H1 (cell line): Measurements from ENCODE around the gene ZNF610. TPM values are rescaled to one million over a fixed set of nuclear protein-coding genes. Genes with fewer than 3 reads are reported as not detected.
A peak's percentile ranks its signal among the peaks of the same experiment; 100 is the strongest.

Source experiments
- CTCF ChIA-PET: fragments of 300-600 bp; sonication (Branson Sonifier 250); formaldehyde crosslinking; loops from one replicate; lab custom pipeline; 2021; ENCODE audit not compliant: partially characterized antibody; lab: Charles Lee
- POLR2A ChIA-PET: fragments of 300-600 bp; sonication (Branson Sonifier 250); formaldehyde crosslinking; loops from one replicate; lab custom pipeline; 2021; ENCODE audit warnings: inconsistent platforms; ENCODE audit not compliant: partially characterized antibody; lab: Charles Lee
- DNase-seq, 2 experiments: peaks; one replicate each; pipeline versions ENCODE4 v3.0.0 to v3.0.0-alpha.2; 2010 to 2022; ENCODE audit warnings: low spot score in 2 of 2, low read depth in 1 of 2, mixed read lengths in 1 of 2
- FAIRE-seq: peaks from 2 replicates; lab custom pipeline; 2011; peaks lifted over from hg19 to GRCh38; lab: Jason Lieb, UNC
- H2AFZ ChIP-seq: 2 replicates; pipeline ENCODE4 v1.8.1; 2012; ENCODE audit warnings: low read length, inconsistent platforms
- H2AK5ac ChIP-seq: 2 replicates; pipeline ENCODE4 v1.6.1; 2013; ENCODE audit warnings: low read depth, low read length
- H2BK120ac ChIP-seq: replicated peaks from 2 replicates; pipeline ENCODE3; 2013; ENCODE audit warnings: low read depth, low read length, inconsistent platforms
- H2BK12ac ChIP-seq: 2 replicates; pipeline ENCODE4 v1.6.1; 2013; ENCODE audit warnings: low read depth, low read length
- H2BK15ac ChIP-seq: 2 replicates; pipeline ENCODE4 v1.6.1; 2013; ENCODE audit warnings: low read length
- H2BK20ac ChIP-seq: 2 replicates; pipeline ENCODE4 v1.6.1; 2013; ENCODE audit warnings: low read length
- H2BK5ac ChIP-seq: 2 replicates; pipeline ENCODE4 v1.6.1; 2013; ENCODE audit warnings: low read depth, low read length
- H3K14ac ChIP-seq: 2 replicates; pipeline ENCODE4 v1.6.1; 2013; ENCODE audit warnings: inconsistent platforms; ENCODE audit not compliant: insufficient read length
- H3K18ac ChIP-seq: 2 replicates; pipeline ENCODE4 v1.6.1; 2013; ENCODE audit warnings: low read length; ENCODE audit errors: extremely low read depth
- H3K23ac ChIP-seq: 2 replicates; pipeline ENCODE4 v1.6.1; 2013; ENCODE audit warnings: inconsistent platforms; ENCODE audit not compliant: insufficient read length
- H3K23me2 ChIP-seq: 2 replicates; pipeline ENCODE4 v1.6.1; 2013; ENCODE audit warnings: low read depth, low read length
- H3K27ac ChIP-seq: 2 replicates; pipeline ENCODE4 v1.6.1; 2011; ENCODE audit warnings: low read depth, low read length, inconsistent platforms
- H3K27me3 ChIP-seq, 4 experiments: replicated peaks in 1 of 4; 1 replicate in 1 of 4; 2 replicates in 3 of 4; pipeline versions ENCODE4 v1.6.1 to v1.8.1; 2011 to 2013; ENCODE audit warnings: low read length in 3 of 4, mild to moderate bottlenecking in 3 of 4, inconsistent platforms in 2 of 4, mixed read lengths in 2 of 4, moderate library complexity in 1 of 4; ENCODE audit not compliant: control insufficient read depth in 3 of 4, insufficient read depth in 3 of 4; ENCODE audit errors: extremely low read depth in 1 of 4
- H3K36me3 ChIP-seq, 4 experiments: 2 replicates each; pipeline versions ENCODE4 v1.6.1 to v1.8.1; 2011 to 2013; ENCODE audit warnings: mild to moderate bottlenecking in 4 of 4, low read length in 3 of 4, moderate library complexity in 2 of 4, control low read depth in 1 of 4, inconsistent platforms in 1 of 4; ENCODE audit not compliant: insufficient read depth in 4 of 4, control insufficient read depth in 2 of 4
- H3K4ac ChIP-seq: replicated peaks from 2 replicates; pipeline ENCODE3; 2013; ENCODE audit warnings: low read length, low read depth, mixed read lengths, inconsistent platforms; ENCODE audit not compliant: insufficient read length
- H3K4me1 ChIP-seq, 4 experiments: replicated peaks in 1 of 4; 1 replicate in 1 of 4; 2 replicates in 3 of 4; pipeline versions ENCODE4 v1.6.1 to v1.8.1; 2011 to 2013; ENCODE audit warnings: low read length in 3 of 4, inconsistent platforms in 2 of 4, mixed read lengths in 1 of 4; ENCODE audit not compliant: insufficient read depth in 4 of 4, control insufficient read depth in 3 of 4
- H3K4me2 ChIP-seq, 2 experiments: 2 replicates each; pipeline versions ENCODE4 v1.6.1 to v1.8.1; 2011 to 2013; ENCODE audit warnings: low read depth in 2 of 2, low read length in 2 of 2, control low read depth in 1 of 2, inconsistent platforms in 1 of 2, mild to moderate bottlenecking in 1 of 2; ENCODE audit not compliant: insufficient read depth in 1 of 2
- H3K4me3 ChIP-seq, 4 experiments: fragments of 200-600, 300-600 bp in 1 of 4; sonication (generic), shearing (Covaris generic), sonication (Bioruptor Twin) in 1 of 4; 2 replicates each; pipeline versions ENCODE4 v1.5.1 to v1.8.1; 2011 to 2016; ENCODE audit warnings: low read length in 4 of 4, low read depth in 3 of 4, control low read depth in 2 of 4, inconsistent platforms in 2 of 4, mild to moderate bottlenecking in 2 of 4, mixed read lengths in 1 of 4, moderate library complexity in 1 of 4; ENCODE audit not compliant: insufficient read depth in 2 of 4; ENCODE audit errors: extremely low read depth in 1 of 4
- H3K56ac ChIP-seq: replicated peaks from 2 replicates; pipeline ENCODE3; 2013; ENCODE audit warnings: low read depth, mild to moderate bottlenecking, mixed read lengths, low read length, inconsistent platforms; ENCODE audit not compliant: insufficient read length
- H3K79me1 ChIP-seq: 2 replicates; pipeline ENCODE4 v1.6.1; 2013; ENCODE audit warnings: low read depth, low read length, control low read depth
- H3K79me2 ChIP-seq, 2 experiments: 2 replicates each; pipeline versions ENCODE4 v1.6.1 to v1.8.1; 2012 to 2013; ENCODE audit warnings: low read length in 2 of 2, mild to moderate bottlenecking in 2 of 2, inconsistent platforms in 1 of 2; ENCODE audit not compliant: insufficient read depth in 2 of 2, control insufficient read depth in 1 of 2
- H3K9ac ChIP-seq, 4 experiments: replicated peaks in 1 of 4; 1 replicate in 1 of 4; 2 replicates in 3 of 4; pipeline versions ENCODE4 v1.6.1 to v1.8.1; 2011 to 2013; ENCODE audit warnings: low read depth in 3 of 4, low read length in 3 of 4, control low read depth in 2 of 4, mild to moderate bottlenecking in 2 of 4, moderate library complexity in 2 of 4, inconsistent platforms in 1 of 4; ENCODE audit errors: extremely low read depth in 1 of 4
- H3K9me3 ChIP-seq, 2 experiments: 2 replicates each; pipeline versions ENCODE4 v1.6.1 to v1.8.1; 2012 to 2013; ENCODE audit warnings: mild to moderate bottlenecking in 2 of 2, moderate library complexity in 2 of 2, control low read depth in 1 of 2, inconsistent platforms in 1 of 2, low read depth in 1 of 2, low read length in 1 of 2, mixed read lengths in 1 of 2; ENCODE audit not compliant: insufficient read depth in 2 of 2
- H4K20me1 ChIP-seq, 2 experiments: replicated peaks in 1 of 2; 2 replicates each; pipeline versions ENCODE3 to v1.8.1; 2011 to 2013; ENCODE audit warnings: inconsistent platforms in 2 of 2, low read length in 2 of 2, mild to moderate bottlenecking in 1 of 2; ENCODE audit not compliant: insufficient read depth in 2 of 2, control insufficient read depth in 1 of 2
- H4K5ac ChIP-seq: 2 replicates; pipeline ENCODE4 v1.6.1; 2013; ENCODE audit warnings: low read length, low read depth, mixed read lengths, inconsistent platforms; ENCODE audit not compliant: insufficient read length
- H4K8ac ChIP-seq: 2 replicates; pipeline ENCODE4 v1.8.0; 2013; ENCODE audit warnings: mild to moderate bottlenecking, moderate library complexity, low read length, inconsistent platforms; ENCODE audit not compliant: insufficient read depth; ENCODE audit errors: extremely low read depth
- H4K91ac ChIP-seq: replicated peaks from 2 replicates; pipeline ENCODE3; 2013; ENCODE audit warnings: low read length, mixed read lengths, inconsistent platforms; ENCODE audit not compliant: insufficient read length
- ASH2L ChIP-seq: fragments of 200-600, 300-600 bp; sonication (generic); IDR thresholded peaks from one replicate; pipeline ENCODE4 v1.7.1; 2017; ENCODE audit warnings: low read length
- CBX8 ChIP-seq: fragments of 300-800, 300-1000 bp; sonication (generic); IDR thresholded peaks from 2 replicates; pipeline ENCODE4 v1.7.1; 2016; ENCODE audit warnings: low read depth, low read length, borderline replicate concordance
- CHD1 ChIP-seq: IDR thresholded peaks from 2 replicates; pipeline ENCODE4 v1.6.1; 2012; ENCODE audit warnings: low read depth, low read length, improper control_type of control experiment
- EGR1 ChIP-seq: IDR thresholded peaks from 2 replicates; pipeline ENCODE4 v1.6.1; 2011; ENCODE audit warnings: low read depth, low read length, borderline replicate concordance
- RXRA ChIP-seq: IDR thresholded peaks from 2 replicates; pipeline ENCODE4 v1.6.1; 2011; ENCODE audit warnings: low read depth, mild to moderate bottlenecking, low read length, moderate library complexity; ENCODE audit not compliant: insufficient read depth
- SIX5 ChIP-seq: IDR thresholded peaks from 2 replicates; pipeline ENCODE4 v1.6.1; 2011; ENCODE audit warnings: mild to moderate bottlenecking, low read depth, low read length
- SP4 ChIP-seq: IDR thresholded peaks from 2 replicates; pipeline ENCODE4 v1.6.1; 2012; ENCODE audit warnings: low read length, inconsistent platforms
- TAF1 ChIP-seq: IDR thresholded peaks from 2 replicates; pipeline ENCODE4 v1.6.1; 2011; ENCODE audit warnings: mild to moderate bottlenecking, low read depth, low read length
- WGBS, 2 experiments: shearing (Covaris generic) in 1 of 2; methylation state at CpG; one replicate each; pipeline versions ENCODE4 v1.1.6 to v1.1.7; 2013 to 2015; ENCODE audit warnings: low lambda C conversion rate in 2 of 2, mixed read lengths in 2 of 2, inconsistent platforms in 1 of 2, low coverage in 1 of 2, missing lambda C conversion rate in 1 of 2; ENCODE audit not compliant: insufficient replicate concordance in 2 of 2, insufficient coverage in 1 of 2, insufficient read length in 1 of 2; ENCODE audit errors: extremely low coverage in 1 of 2, missing lambda C conversion rate in 1 of 2; 5-methylcytosine and 5-hydroxymethylcytosine counted together
- polyA plus RNA-seq, 7 experiments: library from polyadenylated mRNA; depleted of rRNA in 3 of 7; stranded (reverse) in 5 of 7; unstranded in 2 of 7; fragments of >200 nt in 5 of 7; fragments of 200-250 nt in 2 of 7; gene quantifications; 1 replicate in 5 of 7; 2 replicates in 1 of 7; 4 replicates in 1 of 7; pipeline versions ENCODE4 v1.2.1 to v1.2.3, GENCODE V29; 2011 to 2013; ENCODE audit warnings: missing spikeins in 2 of 7, mixed read lengths in 2 of 7
- total RNA-seq: library from RNA; stranded (reverse); fragmentation: NEBNext Ultra II Directional; extraction: Animal tissue kit (Norgen Biotek cat#: 25700); gene quantifications from 2 replicates; pipeline ENCODE4 v1.2.1, GENCODE V29; 2021
- TF ChIP-seq, protein P1 (sequence below), 3 experiments: IDR thresholded peaks; 1 replicate in 2 of 3; 2 replicates in 1 of 3; pipeline versions ENCODE4 v1.5.1 to v1.6.1; 2011; ENCODE audit warnings: low read length in 3 of 3, mild to moderate bottlenecking in 3 of 3, inconsistent platforms in 2 of 3, low read depth in 1 of 3, moderate library complexity in 1 of 3; ENCODE audit not compliant: insufficient read depth in 1 of 3; ENCODE audit errors: control extremely low read depth in 1 of 3

ZNF610 gene
- total and polyA plus RNA-seq, 2 of the 8 experiments (the other 6 are each of a cell fraction or from before 2014, with no cell fraction given): 2.4 to 5.4 TPM

DNA sequence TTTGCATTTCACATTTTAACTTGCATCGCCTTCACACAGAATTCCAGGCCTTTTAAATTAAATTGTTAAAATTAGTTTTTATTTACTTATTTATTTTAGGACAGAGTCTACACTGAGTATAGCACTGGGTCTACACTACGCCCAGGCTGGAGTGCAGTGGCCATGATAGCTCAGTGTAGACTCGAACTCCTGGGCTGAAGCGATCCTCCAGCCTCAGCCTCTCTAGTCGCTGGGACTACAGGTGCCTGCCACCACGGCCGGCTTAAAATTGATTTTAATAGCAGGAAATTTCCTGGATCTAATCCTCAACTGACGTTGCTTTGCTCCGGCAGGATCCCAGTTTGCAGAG lies 301 bp upstream of the ZNF610 start:
- no peak overlapping the region for H2BK12ac ChIP-seq
- no peak overlapping the region for H2BK20ac ChIP-seq
- no peak overlapping the region for H4K91ac ChIP-seq
- H3K56ac ChIP-seq: no peak overlapping the region
- H3K4me2 ChIP-seq: peak overlapping the region; percentile 84 to 96
- H3K4me1 ChIP-seq: no peaks in the 10 kb centered on the region
- H2BK5ac ChIP-seq: no peak overlapping the region
- H3K14ac ChIP-seq: no peak overlapping the region
- H3K18ac ChIP-seq: no peak overlapping the region
- WGBS, 2 experiments: 70% methylated on average over 9 of the region's 9 CpGs; no CpG with 5 or more reads in 1 of the 2 experiments
- H4K5ac ChIP-seq: peak overlapping the region; percentile 43
- peak overlapping the region in 1 of 4 experiments; percentile 18; a peak in 3 of 7 replicates for H3K9ac ChIP-seq
- POLR2A ChIA-PET: interaction anchor here (0.5 to 1.5 kb wide), 7 partner anchors 8 to 197 kb away, joined by 3 to 4 read pairs (median 3); no protein-coding TSS in a partner anchor
- peak overlapping the region; percentile 79 to 95 (median 92); a peak in 6 of 8 replicates for H3K4me3 ChIP-seq
- no peaks in the 10 kb centered on the region for H3K27me3 ChIP-seq
- H3K79me2 ChIP-seq: no peaks in the 10 kb centered on the region
- no peak overlapping the region for H2AK5ac ChIP-seq
- no peak overlapping the region for H3K27ac ChIP-seq
- peaks cover 9% of the 10 kb centered on the region; the same call in 1 of the 2 replicates for H3K23me2 ChIP-seq
- FAIRE-seq (no peak), DNase-seq (no peak)
- peaks cover 0 to 4% (median 0%) of the 10 kb centered on the region in 4 experiments; a peak in 1 of 8 replicates for H3K36me3 ChIP-seq
- no peak overlapping the region for H3K4ac ChIP-seq
- peaks cover 0 to 1% of the 10 kb centered on the region in 2 experiments for H4K20me1 ChIP-seq
- peak overlapping the region; percentile 25; the same call in 1 of the 2 replicates for H4K8ac ChIP-seq
- 0 out of 2 replicates have a peak overlapping the region, but pooled peaks have one; percentile 64 for H2AFZ ChIP-seq
- no peaks in the 10 kb centered on the region for H3K79me1 ChIP-seq
- H2BK15ac ChIP-seq: no peak overlapping the region
- no peak overlapping the region for H3K23ac ChIP-seq
- CTCF ChIA-PET: interaction anchor here (1.5 to 2.1 kb wide), 2 partner anchors 10 to 30 kb away, joined by 4 to 10 read pairs; no protein-coding TSS in a partner anchor
- H2BK120ac ChIP-seq: no peak overlapping the region
- H3K9me3 ChIP-seq: peaks cover 29 to 30% of the 10 kb centered on the region in 2 experiments
- TF ChIP-seq CBX8 (no peak), CHD1 (no peak), ASH2L (no peak), EGR1 (no peak), SP4 (no peak), RXRA (no peak), SIX5 (no peak), TAF1 (no peak)
- TF ChIP-seq, protein P1, sequence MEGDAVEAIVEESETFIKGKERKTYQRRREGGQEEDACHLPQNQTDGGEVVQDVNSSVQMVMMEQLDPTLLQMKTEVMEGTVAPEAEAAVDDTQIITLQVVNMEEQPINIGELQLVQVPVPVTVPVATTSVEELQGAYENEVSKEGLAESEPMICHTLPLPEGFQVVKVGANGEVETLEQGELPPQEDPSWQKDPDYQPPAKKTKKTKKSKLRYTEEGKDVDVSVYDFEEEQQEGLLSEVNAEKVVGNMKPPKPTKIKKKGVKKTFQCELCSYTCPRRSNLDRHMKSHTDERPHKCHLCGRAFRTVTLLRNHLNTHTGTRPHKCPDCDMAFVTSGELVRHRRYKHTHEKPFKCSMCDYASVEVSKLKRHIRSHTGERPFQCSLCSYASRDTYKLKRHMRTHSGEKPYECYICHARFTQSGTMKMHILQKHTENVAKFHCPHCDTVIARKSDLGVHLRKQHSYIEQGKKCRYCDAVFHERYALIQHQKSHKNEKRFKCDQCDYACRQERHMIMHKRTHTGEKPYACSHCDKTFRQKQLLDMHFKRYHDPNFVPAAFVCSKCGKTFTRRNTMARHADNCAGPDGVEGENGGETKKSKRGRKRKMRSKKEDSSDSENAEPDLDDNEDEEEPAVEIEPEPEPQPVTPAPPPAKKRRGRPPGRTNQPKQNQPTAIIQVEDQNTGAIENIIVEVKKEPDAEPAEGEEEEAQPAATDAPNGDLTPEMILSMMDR (IDR thresholded peaks at IDR 0.05; ENCODE audit: control extremely low read depth in 1 of 3, insufficient read depth in 1 of 3, low read depth in 1 of 3, low read length in 3 of 3): no peak
